Stomach (tissue), 9 donors: Measurements from ENCODE around the gene RNF175. TPM values are rescaled to one million over a fixed set of nuclear protein-coding genes. Genes with fewer than 3 reads are reported as not detected.

Experiments
- DNase-seq, 2 donors: peaks; one replicate each; pipeline versions ENCODE4 v3.0.0 to v3.0.0-alpha.2; 2013 to 2019
- H3K27ac ChIP-seq, 5 donors: fragments of 200-600 bp in 4 of 5; sonication (generic) in 4 of 5; one replicate each; pipeline ENCODE4 v1.5.1; 2013 to 2019; ENCODE audit warnings: mild to moderate bottlenecking in 1 of 5, moderate library complexity in 1 of 5
- H3K27me3 ChIP-seq, 3 donors: fragments of 200-600 bp; sonication (generic); one replicate each; pipeline ENCODE4 v1.5.1; 2017 to 2019; ENCODE audit warnings: mixed run types in 1 of 3
- H3K36me3 ChIP-seq, 4 donors: fragments of 200-600 bp; sonication (generic); 1 replicate in 3 of 4; 2 replicates in 1 of 4; pipeline ENCODE4 v1.5.1; 2016 to 2019
- H3K4me1 ChIP-seq, 4 donors: fragments of 200-600 bp; sonication (generic); one replicate each; pipeline ENCODE4 v1.5.1; 2016 to 2019
- H3K4me3 ChIP-seq, 4 donors: fragments of 200-600 bp; sonication (generic) in 3 of 4; one replicate each; pipeline ENCODE4 v1.5.1; 2016 to 2019; ENCODE audit warnings: mild to moderate bottlenecking in 1 of 4
- H3K9me3 ChIP-seq, 4 donors: fragments of 200-600 bp; sonication (generic); one replicate each; pipeline ENCODE4 v1.5.1; 2016 to 2019
- EP300 ChIP-seq: sonication (generic); formaldehyde crosslinking; IDR thresholded peaks from one replicate; pipeline ENCODE4 v1.6.1; 2017; ENCODE audit warnings: antibody characterized with exemption
- POLR2A ChIP-seq, 4 donors: fragments of 450-650 bp; IDR thresholded peaks; one replicate each; pipeline ENCODE4 v1.6.1; 2016; ENCODE audit warnings: antibody characterized with exemption in 4 of 4, control low read depth in 2 of 4, mild to moderate bottlenecking in 1 of 4, moderate library complexity in 1 of 4
- POLR2AphosphoS5 ChIP-seq, 3 donors: sonication (generic); formaldehyde crosslinking; IDR thresholded peaks; one replicate each; pipeline ENCODE4 v1.6.1; 2016; ENCODE audit warnings: antibody characterized with exemption in 3 of 3
- WGBS, 5 donors: extraction: QIAGEN DNeasy Blood & Tissue Kit in 3 of 5; methylation state at CpG; one replicate each; pipeline versions ENCODE4 v1.1.5 to v1.1.7; 2013 to 2018; 5-methylcytosine and 5-hydroxymethylcytosine counted together
- intact Hi-C: fragments of 100-400 bp; cut with DNase I; formaldehyde crosslinking; loops from one replicate; pipeline ENCODE4 v1.15.1; 2023; ENCODE audit warnings: low total_unique reads
- polyA plus RNA-seq, 3 donors: library from polyadenylated mRNA; stranded (reverse); fragments of 200-250 nt; gene quantifications; one replicate each; pipeline ENCODE4 v1.2.3, GENCODE V29; 2013
- total RNA-seq, 5 donors: library from RNA; depleted of rRNA; stranded (reverse); fragments of >200 nt; gene quantifications; one replicate each; pipeline versions ENCODE4 v1.1.0 to v1.2.3, GENCODE V29; 2014 to 2016
- TF ChIP-seq, protein P1 (sequence below), 7 experiments: fragments of 450-650 bp in 4 of 7; fragments of 200-600 bp in 3 of 7; sonication (generic) in 3 of 7; IDR thresholded peaks; one replicate each; pipeline ENCODE4 v1.5.1; 2016 to 2019; ENCODE audit warnings: antibody characterized with exemption in 7 of 7, control low read depth in 2 of 7, mild to moderate bottlenecking in 1 of 7
- donor health status: healthy with polysubstance abuse.
- donor health status: Bipolar disorder and iron deficiency.
- donor health status: healthy.

Gene RNF175
- total and polyA plus RNA-seq, 8 donors, result 1.3 TPM; not detected in 7

GRCh38 chr4:153766758-153767157 lies 6.9 kb upstream of the RNF175 start:
- peaks cover 0 to 6% (median 0%) of the 10 kb centered on the region in 3 donors for H3K27me3 ChIP-seq
- no peaks in the 10 kb centered on the region for H3K36me3 ChIP-seq
- H3K27ac ChIP-seq, result no peak overlapping the region
- no peak for DNase-seq
- 74 to 86% (median 81%) methylated on average over 6 of the region's 6 CpGs for WGBS, 5 donors
- H3K9me3 ChIP-seq, result peaks cover 0 to 4% (median 2%) of the 10 kb centered on the region in 4 donors
- H3K4me3 ChIP-seq, result no peak overlapping the region
- TF ChIP-seq EP300 (no peak), POLR2A (IDR thresholded peaks at IDR 0.05) (no peak), POLR2AphosphoS5 (IDR thresholded peaks at IDR 0.05) (no peak)
- TF ChIP-seq, protein P1, sequence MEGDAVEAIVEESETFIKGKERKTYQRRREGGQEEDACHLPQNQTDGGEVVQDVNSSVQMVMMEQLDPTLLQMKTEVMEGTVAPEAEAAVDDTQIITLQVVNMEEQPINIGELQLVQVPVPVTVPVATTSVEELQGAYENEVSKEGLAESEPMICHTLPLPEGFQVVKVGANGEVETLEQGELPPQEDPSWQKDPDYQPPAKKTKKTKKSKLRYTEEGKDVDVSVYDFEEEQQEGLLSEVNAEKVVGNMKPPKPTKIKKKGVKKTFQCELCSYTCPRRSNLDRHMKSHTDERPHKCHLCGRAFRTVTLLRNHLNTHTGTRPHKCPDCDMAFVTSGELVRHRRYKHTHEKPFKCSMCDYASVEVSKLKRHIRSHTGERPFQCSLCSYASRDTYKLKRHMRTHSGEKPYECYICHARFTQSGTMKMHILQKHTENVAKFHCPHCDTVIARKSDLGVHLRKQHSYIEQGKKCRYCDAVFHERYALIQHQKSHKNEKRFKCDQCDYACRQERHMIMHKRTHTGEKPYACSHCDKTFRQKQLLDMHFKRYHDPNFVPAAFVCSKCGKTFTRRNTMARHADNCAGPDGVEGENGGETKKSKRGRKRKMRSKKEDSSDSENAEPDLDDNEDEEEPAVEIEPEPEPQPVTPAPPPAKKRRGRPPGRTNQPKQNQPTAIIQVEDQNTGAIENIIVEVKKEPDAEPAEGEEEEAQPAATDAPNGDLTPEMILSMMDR (IDR thresholded peaks at IDR 0.05), result no peak
- H3K4me1 ChIP-seq, result no peaks in the 10 kb centered on the region
- intact Hi-C loops, result no loop called here

DNA sequence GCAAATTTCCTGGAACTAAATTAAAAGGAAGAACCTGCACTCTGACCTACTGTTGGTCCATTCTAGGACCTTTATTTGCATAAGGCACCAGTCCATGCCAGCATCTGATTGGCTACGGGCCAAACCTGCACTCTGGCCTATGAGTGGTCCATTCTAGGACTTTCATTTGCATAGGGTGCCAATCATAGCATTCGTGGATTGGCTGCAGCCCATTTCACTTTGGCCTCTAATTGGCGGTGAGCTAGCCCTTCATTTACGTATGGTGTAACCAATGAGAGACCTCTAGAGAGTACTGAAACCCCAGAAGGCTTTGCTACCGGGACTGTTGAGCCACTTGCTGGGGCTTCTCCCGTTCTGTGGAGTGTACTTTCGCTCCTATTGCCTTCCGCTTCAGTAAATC lies 6.1 kb upstream of the RNF175 start:
- Histone ChIP-seq H3K27me3 (peaks cover 0 to 11% (median 2%) of the 10 kb centered on the region in 3 donors), H3K27ac (no peak overlapping the region), H3K4me1 (no peaks in the 10 kb centered on the region), H3K4me3 (no peak overlapping the region), H3K9me3 (peaks cover 0 to 4% (median 2%) of the 10 kb centered on the region in 4 donors), H3K36me3 (no peaks in the 10 kb centered on the region)
- intact Hi-C loops, result no loop called here
- TF ChIP-seq, protein P1 (IDR thresholded peaks at IDR 0.05), result no peak
- TF ChIP-seq POLR2AphosphoS5 (IDR thresholded peaks at IDR 0.05) (no peak), EP300 (no peak), POLR2A (IDR thresholded peaks at IDR 0.05) (no peak)
- 81 to 89% (median 86%) methylated on average over 8 of the region's 8 CpGs for WGBS, 5 donors
- DNase-seq, result no peak

DNA sequence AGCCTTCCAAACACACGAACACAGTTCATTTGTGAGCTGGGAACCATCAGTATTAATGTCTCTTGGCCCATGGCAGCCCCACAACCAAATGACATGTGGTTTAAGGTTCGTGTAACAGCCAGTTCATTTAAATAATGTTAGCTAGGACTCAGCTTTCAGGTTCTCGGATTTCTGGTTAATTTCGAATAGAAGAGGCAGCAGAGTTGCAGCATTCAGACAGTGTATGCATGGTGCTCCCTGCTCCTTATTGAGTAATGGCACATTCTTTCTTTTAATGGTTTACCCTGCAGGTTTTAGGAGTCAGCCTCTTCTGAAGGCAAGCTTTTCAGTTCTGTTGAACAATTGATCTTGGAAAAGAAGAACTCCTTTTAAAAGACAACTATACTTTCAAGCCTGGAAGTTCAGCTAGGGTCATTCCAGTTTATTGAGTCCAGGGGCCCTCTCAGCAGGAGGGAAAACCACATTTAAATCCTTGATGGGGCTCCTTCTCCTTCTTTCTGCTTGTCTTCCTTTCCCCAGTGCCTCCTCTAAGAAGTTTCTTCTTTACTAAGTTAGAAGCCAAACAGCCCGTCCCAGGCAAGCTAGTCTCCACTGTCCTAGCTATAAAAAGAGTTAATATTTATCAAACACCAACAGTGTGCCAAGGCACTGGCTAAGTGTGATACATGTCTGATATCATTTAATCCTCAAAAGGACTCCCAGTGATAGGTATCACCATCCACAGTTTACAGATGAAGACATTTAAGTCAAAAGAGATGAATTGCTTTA lies 5.0 kb upstream of the RNF175 start:
- DNase-seq, result no peak
- intact Hi-C loops, result no loop called here
- no peak for TF ChIP-seq POLR2A (IDR thresholded peaks at IDR 0.05)
- TF ChIP-seq EP300, result no peak
- TF ChIP-seq POLR2AphosphoS5 (IDR thresholded peaks at IDR 0.05), result no peak
- TF ChIP-seq, protein P1 (IDR thresholded peaks at IDR 0.05), result no peak
- WGBS, 5 donors, result 53 to 65% (median 56%) methylated on average over 5 of the region's 5 CpGs
- no peak overlapping the region for H3K27ac ChIP-seq
- H3K4me1 ChIP-seq, result peaks cover 0 to 6% (median 5%) of the 10 kb centered on the region in 4 donors
- H3K27me3 ChIP-seq, result peaks cover 0 to 22% (median 13%) of the 10 kb centered on the region in 3 donors
- no peaks in the 10 kb centered on the region for H3K36me3 ChIP-seq
- peaks cover 0 to 4% (median 0%) of the 10 kb centered on the region in 4 donors for H3K9me3 ChIP-seq
- no peak overlapping the region for H3K4me3 ChIP-seq

DNA sequence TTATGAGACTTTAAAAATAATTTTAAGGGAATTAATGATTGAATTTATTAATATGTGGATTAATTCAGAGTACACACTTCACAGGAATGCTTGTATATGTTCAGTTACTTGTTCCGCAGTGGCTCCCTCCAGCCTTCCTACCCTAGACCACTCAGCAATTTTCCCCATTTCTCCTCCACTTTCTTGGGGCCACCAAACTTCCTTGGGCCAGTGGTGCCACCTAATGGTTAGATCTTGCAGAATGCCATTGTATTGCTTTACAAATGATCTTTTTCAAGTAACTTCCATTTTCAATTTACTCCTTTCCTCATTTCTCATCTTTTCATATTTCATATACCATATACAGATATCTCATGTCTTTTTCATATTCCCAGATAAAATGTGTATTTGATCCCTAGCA lies 3.6 kb upstream of the RNF175 start:
- Histone ChIP-seq H3K4me1 (peaks cover 0 to 14% (median 12%) of the 10 kb centered on the region in 4 donors), H3K27me3 (peaks cover 0 to 36% (median 27%) of the 10 kb centered on the region in 3 donors), H3K4me3 (no peak overlapping the region), H3K9me3 (peaks cover 0 to 4% (median 0%) of the 10 kb centered on the region in 4 donors), H3K36me3 (no peaks in the 10 kb centered on the region), H3K27ac (no peak overlapping the region)
- intact Hi-C loops, result no loop called here
- no peak for TF ChIP-seq EP300
- WGBS, 5 donors, result 88 to 100% (median 100%) methylated on average over 1 of the region's 1 CpG
- DNase-seq, result no peak
